Measurements from ENCODE around the gene DVL2.

DNA sequence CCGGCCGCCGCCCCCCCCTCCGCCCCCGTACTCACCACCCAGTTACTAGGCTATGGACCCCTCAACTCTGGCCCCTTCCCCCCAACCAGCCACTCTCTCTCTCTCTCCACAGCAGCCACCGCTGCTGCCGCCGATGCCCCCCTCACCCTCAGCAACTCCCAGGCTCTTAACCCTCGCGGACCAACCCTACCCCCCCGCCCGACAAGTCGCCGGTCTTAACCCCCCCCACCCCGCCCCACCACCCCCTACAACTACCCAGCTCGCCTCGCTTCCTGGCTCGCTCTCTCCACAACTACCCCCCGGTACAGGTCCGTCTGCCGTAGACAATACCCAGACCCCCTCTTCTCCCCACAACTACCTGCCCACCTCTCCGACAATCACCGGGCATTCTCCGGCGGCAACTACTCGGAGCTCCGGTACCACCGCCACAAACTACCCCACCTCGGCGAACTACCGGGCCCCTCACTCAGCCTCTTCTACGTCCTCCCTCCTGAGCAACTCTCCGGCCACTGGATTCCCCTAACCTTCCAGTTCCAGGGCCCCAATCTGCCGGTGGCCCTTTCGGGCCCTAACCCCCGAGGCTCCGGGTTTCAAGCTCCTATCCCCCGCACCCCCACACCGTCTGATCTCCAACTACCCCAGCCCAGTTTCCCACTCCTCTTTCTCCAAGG lies 4.2 kb upstream of the DVL2 start:
- TF ChIP-seq, protein P1, sequence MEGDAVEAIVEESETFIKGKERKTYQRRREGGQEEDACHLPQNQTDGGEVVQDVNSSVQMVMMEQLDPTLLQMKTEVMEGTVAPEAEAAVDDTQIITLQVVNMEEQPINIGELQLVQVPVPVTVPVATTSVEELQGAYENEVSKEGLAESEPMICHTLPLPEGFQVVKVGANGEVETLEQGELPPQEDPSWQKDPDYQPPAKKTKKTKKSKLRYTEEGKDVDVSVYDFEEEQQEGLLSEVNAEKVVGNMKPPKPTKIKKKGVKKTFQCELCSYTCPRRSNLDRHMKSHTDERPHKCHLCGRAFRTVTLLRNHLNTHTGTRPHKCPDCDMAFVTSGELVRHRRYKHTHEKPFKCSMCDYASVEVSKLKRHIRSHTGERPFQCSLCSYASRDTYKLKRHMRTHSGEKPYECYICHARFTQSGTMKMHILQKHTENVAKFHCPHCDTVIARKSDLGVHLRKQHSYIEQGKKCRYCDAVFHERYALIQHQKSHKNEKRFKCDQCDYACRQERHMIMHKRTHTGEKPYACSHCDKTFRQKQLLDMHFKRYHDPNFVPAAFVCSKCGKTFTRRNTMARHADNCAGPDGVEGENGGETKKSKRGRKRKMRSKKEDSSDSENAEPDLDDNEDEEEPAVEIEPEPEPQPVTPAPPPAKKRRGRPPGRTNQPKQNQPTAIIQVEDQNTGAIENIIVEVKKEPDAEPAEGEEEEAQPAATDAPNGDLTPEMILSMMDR (IDR thresholded peaks at IDR 0.05): no peak
- TF ChIP-seq POLR2A (IDR thresholded peaks at IDR 0.05): no peak
